Umbilical cord (tissue), 2 donors: ENCODE measurements around the gene SLC9A2. TPM values are rescaled to one million over a fixed set of nuclear protein-coding genes. Genes with fewer than 3 reads are reported as not detected.

Source experiments
- DNase-seq: peaks from one replicate; pipeline ENCODE4 v3.0.0-alpha.2; 2015; ENCODE audit warnings: low spot score
- total RNA-seq: library from RNA; depleted of rRNA; stranded (reverse); fragments of >200 nt; gene quantifications from one replicate; pipeline ENCODE4 v1.2.3, GENCODE V29; 2014; ENCODE audit warnings: low replicate concordance; ENCODE audit not compliant: insufficient read depth

The SLC9A2 gene
- total RNA-seq, 1 donor from 2014 or later: 5.1 TPM

GRCh38 chr2:102724553-102724952 lies 105.2 kb downstream of the SLC9A2 start:
- DNase-seq: no peak

- no peak for DNase-seq
These were observed 107.1 kb downstream of the SLC9A2 start for GRCh38 chr2:102726128-102727087.

- DNase-seq: no peak
These were observed 116.2 kb downstream of the SLC9A2 start for GRCh38 chr2:102735416-102736109.

GRCh38 chr2:102736110-102736409 lies 116.7 kb downstream of the SLC9A2 start:
- peak; percentile 26 for DNase-seq

GRCh38 chr2:102736410-102737409 lies 117.4 kb downstream of the SLC9A2 start:
- DNase-seq: peak; percentile 79

GRCh38 chr2:102737431-102737830 lies 118.1 kb downstream of the SLC9A2 start:
- no peak for DNase-seq

- DNase-seq: no peak
These were observed 123.9 kb downstream of the SLC9A2 start for GRCh38 chr2:102743259-102743658.

- DNase-seq: no peak
These were observed 128.8 kb downstream of the SLC9A2 start for GRCh38 chr2:102748107-102748506.

GRCh38 chr2:102749938-102750337 lies 130.6 kb downstream of the SLC9A2 start:
- DNase-seq: no peak

- DNase-seq: peak; percentile 41
These were observed 134.3 kb downstream of the SLC9A2 start for GRCh38 chr2:102753563-102754159.

- DNase-seq: no peak
These were observed 135.2 kb downstream of the SLC9A2 start for GRCh38 chr2:102754456-102755145.

GRCh38 chr2:102755284-102755683 lies 135.9 kb downstream of the SLC9A2 start:
- DNase-seq: no peak

GRCh38 chr2:102758439-102758838 lies 139.1 kb downstream of the SLC9A2 start:
- no peak for DNase-seq

Other genes starting within 250 kb of the SLC9A2 start
- 5.5 TPM for gene IL18RAP, start 196.4 kb upstream of the SLC9A2 start, total RNA-seq
- 1.2 TPM for gene SLC9A4, start 146.3 kb upstream of the SLC9A2 start, total RNA-seq
- gene TMEM182, start 142.5 kb downstream of the SLC9A2 start, total RNA-seq: 20.2 TPM